ENCODE measurements around the gene KCNMA1. TPM values are rescaled to one million over a fixed set of nuclear protein-coding genes. Genes with fewer than 3 reads are reported as not detected.

The KCNMA1 gene
- total RNA-seq, 4 donors from 2014 or later: 68.4 to 170 (median 119) TPM

GRCh38 chr10:77223526-77224460 lies 413.8 kb downstream of the KCNMA1 start:
- in situ Hi-C loops (cut with MboI; ENCODE audit: low pct_ligation_motif_present in 1 of 4, low pct_unique_long_range_greater_than_20kb in 1 of 4, low sequenced_read_pairs in 3 of 4): no loop called here
- peaks cover 6% of the 10 kb centered on the region for H3K27me3 ChIP-seq
- no peaks in the 10 kb centered on the region for H3K9me3 ChIP-seq
- no peak for TF ChIP-seq POLR2A (IDR thresholded peaks at IDR 0.05)
- no peak for TF ChIP-seq POLR2AphosphoS5 (IDR thresholded peaks at IDR 0.05)
- no peak for TF ChIP-seq EP300 (IDR thresholded peaks at IDR 0.05; ENCODE audit: low read depth)
- TF ChIP-seq CTCF (IDR thresholded peaks at IDR 0.05): no peak
- H3K4me1 ChIP-seq: no peaks in the 10 kb centered on the region
- intact Hi-C loops (cut with DNase I; ENCODE audit: low total_unique reads): no loop called here
- peak overlapping the region; percentile 26 to 48 (median 43) for H3K27ac ChIP-seq
- H3K36me3 ChIP-seq: no peaks in the 10 kb centered on the region
- WGBS, 2 donors (ENCODE audit: low coverage in 1 of 2): 53 to 76% methylated on average over 3 to 9 of the region's 9 CpGs
- H3K4me3 ChIP-seq: no peak overlapping the region
- DNase-seq: no peak

- intact Hi-C loops (cut with DNase I; ENCODE audit: low total_unique reads): no loop called here
- in situ Hi-C loops (cut with MboI; ENCODE audit: low pct_ligation_motif_present in 1 of 4, low pct_unique_long_range_greater_than_20kb in 1 of 4, low sequenced_read_pairs in 3 of 4): no loop called here
- no peak overlapping the region for H3K27ac ChIP-seq
- no peaks in the 10 kb centered on the region for H3K36me3 ChIP-seq
- H3K4me3 ChIP-seq: no peak overlapping the region
- H3K4me1 ChIP-seq: no peaks in the 10 kb centered on the region
- H3K9me3 ChIP-seq: no peaks in the 10 kb centered on the region
- H3K27me3 ChIP-seq: peaks cover 6% of the 10 kb centered on the region
- no peak for TF ChIP-seq EP300 (IDR thresholded peaks at IDR 0.05; ENCODE audit: low read depth)
- no peak for TF ChIP-seq CTCF (IDR thresholded peaks at IDR 0.05)
- TF ChIP-seq POLR2AphosphoS5 (IDR thresholded peaks at IDR 0.05): no peak
- TF ChIP-seq POLR2A (IDR thresholded peaks at IDR 0.05): no peak
- WGBS, 2 donors (ENCODE audit: low coverage in 1 of 2): 72% methylated on average over 2 of the region's 2 CpGs; no CpG with 5 or more reads in 1 of the 2 donors
- DNase-seq: no peak
Observed at GRCh38 chr10:77220150-77220549, 417.5 kb downstream of the KCNMA1 start.

GRCh38 chr10:77219046-77219445 lies 418.6 kb downstream of the KCNMA1 start:
- 79 to 82% methylated on average over 3 to 6 of the region's 6 CpGs for WGBS, 2 donors (ENCODE audit: low coverage in 1 of 2)
- no peak overlapping the region for H3K27ac ChIP-seq
- peaks cover 0 to 4% (median 0%) of the 10 kb centered on the region in 4 donors for H3K4me1 ChIP-seq
- no peaks in the 10 kb centered on the region for H3K36me3 ChIP-seq
- no peaks in the 10 kb centered on the region for H3K9me3 ChIP-seq
- peaks cover 6% of the 10 kb centered on the region for H3K27me3 ChIP-seq
- in situ Hi-C loops (cut with MboI; ENCODE audit: low pct_ligation_motif_present in 1 of 4, low pct_unique_long_range_greater_than_20kb in 1 of 4, low sequenced_read_pairs in 3 of 4): no loop called here
- TF ChIP-seq POLR2AphosphoS5 (IDR thresholded peaks at IDR 0.05): no peak
- no peak for TF ChIP-seq POLR2A (IDR thresholded peaks at IDR 0.05)
- TF ChIP-seq CTCF (IDR thresholded peaks at IDR 0.05): no peak
- DNase-seq: no peak
- intact Hi-C loops (cut with DNase I; ENCODE audit: low total_unique reads): no loop called here
- H3K4me3 ChIP-seq: no peak overlapping the region

- H3K4me3 ChIP-seq: no peak overlapping the region
- TF ChIP-seq CTCF (IDR thresholded peaks at IDR 0.05) (no peak), POLR2A (IDR thresholded peaks at IDR 0.05) (no peak), EP300 (IDR thresholded peaks at IDR 0.05; ENCODE audit: low read depth) (no peak), POLR2AphosphoS5 (IDR thresholded peaks at IDR 0.05) (no peak)
- WGBS, 2 donors (ENCODE audit: low coverage in 1 of 2): 68% methylated on average over 1 of the region's 1 CpG; no CpG with 5 or more reads in 1 of the 2 donors
- in situ Hi-C loops (cut with MboI; ENCODE audit: low pct_ligation_motif_present in 1 of 4, low pct_unique_long_range_greater_than_20kb in 1 of 4, low sequenced_read_pairs in 3 of 4) (no loop called here), intact Hi-C loops (cut with DNase I; ENCODE audit: low total_unique reads) (no loop called here)
- H3K36me3 ChIP-seq: no peaks in the 10 kb centered on the region
- no peaks in the 10 kb centered on the region for H3K9me3 ChIP-seq
- H3K27ac ChIP-seq: peak overlapping the region in 3 of 4 donors; percentile 21 to 35 (median 34)
- no peaks in the 10 kb centered on the region for H3K27me3 ChIP-seq
- peaks cover 0 to 4% (median 0%) of the 10 kb centered on the region in 4 donors for H3K4me1 ChIP-seq
- no peak for DNase-seq
Observed at GRCh38 chr10:77214799-77215198, 422.8 kb downstream of the KCNMA1 start.
